NB4 (cell line): ENCODE measurements around the gene IFT57.
"Not testable (repeated sequence)": the region's sequence is repeated elsewhere in the genome, so short reads cannot be mapped to it uniquely, and the experiment has no call there.

Experiments used
- MYC ChIP-seq: IDR thresholded peaks from 2 replicates; pipeline ENCODE4 v1.6.1; 2011; ENCODE audit warnings: low read depth, low read length
- TF ChIP-seq, protein P1 (sequence below): IDR thresholded peaks from one replicate; pipeline ENCODE4 v1.5.1; 2012; ENCODE audit warnings: low read depth, low read length
- TF ChIP-seq, protein P2 (sequence below): IDR thresholded peaks from 2 replicates; pipeline ENCODE4 v1.6.1; 2011; ENCODE audit warnings: low read depth, low read length

DNA sequence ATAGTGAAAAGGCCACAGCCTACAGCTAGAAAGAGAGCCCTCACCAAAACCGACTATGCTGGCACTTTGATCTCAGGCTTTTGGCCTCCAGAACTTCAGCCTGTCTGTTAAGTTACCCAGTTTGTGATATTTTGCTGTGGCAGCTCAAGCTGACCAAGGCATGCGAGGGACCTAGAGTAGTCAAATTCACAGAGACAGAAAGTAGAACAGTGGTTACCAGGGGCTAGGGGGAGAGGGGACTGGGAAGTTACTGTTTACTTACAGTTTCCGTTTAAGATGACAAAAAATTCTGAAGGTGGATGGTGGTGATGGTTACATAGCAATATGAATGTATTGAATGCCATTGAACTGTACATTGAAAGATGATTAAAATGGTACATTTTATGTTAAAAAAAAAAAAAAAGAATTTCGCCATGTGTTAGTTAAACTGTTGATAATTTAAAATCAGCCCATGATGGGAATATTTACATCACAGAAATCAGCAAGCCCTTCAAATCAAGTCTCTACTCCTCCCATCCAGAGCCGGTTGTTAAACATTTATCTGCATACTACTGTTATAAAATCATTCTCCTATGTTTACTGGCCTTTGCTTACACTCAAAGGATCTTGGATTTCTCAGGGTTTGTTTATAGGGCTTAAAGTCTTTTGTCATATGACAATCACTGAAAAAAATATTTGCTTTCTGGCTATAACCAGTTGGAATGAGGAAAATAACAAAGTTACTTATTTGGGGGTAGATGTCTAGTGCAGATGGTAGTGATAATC, 42.5 kb upstream of the IFT57 start:
- TF ChIP-seq MYC, result not testable (repeated sequence)
- TF ChIP-seq, protein P1, sequence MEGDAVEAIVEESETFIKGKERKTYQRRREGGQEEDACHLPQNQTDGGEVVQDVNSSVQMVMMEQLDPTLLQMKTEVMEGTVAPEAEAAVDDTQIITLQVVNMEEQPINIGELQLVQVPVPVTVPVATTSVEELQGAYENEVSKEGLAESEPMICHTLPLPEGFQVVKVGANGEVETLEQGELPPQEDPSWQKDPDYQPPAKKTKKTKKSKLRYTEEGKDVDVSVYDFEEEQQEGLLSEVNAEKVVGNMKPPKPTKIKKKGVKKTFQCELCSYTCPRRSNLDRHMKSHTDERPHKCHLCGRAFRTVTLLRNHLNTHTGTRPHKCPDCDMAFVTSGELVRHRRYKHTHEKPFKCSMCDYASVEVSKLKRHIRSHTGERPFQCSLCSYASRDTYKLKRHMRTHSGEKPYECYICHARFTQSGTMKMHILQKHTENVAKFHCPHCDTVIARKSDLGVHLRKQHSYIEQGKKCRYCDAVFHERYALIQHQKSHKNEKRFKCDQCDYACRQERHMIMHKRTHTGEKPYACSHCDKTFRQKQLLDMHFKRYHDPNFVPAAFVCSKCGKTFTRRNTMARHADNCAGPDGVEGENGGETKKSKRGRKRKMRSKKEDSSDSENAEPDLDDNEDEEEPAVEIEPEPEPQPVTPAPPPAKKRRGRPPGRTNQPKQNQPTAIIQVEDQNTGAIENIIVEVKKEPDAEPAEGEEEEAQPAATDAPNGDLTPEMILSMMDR, result not testable (repeated sequence)
- TF ChIP-seq, protein P2, sequence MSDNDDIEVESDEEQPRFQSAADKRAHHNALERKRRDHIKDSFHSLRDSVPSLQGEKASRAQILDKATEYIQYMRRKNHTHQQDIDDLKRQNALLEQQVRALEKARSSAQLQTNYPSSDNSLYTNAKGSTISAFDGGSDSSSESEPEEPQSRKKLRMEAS, result not testable (repeated sequence)
